Kidney epithelial cell (primary cell): ENCODE measurements around the gene IQSEC3. TPM values are rescaled to one million over a fixed set of nuclear protein-coding genes. Genes with fewer than 3 reads are reported as not detected.
"Not testable (repeated sequence)": the region's sequence is repeated elsewhere in the genome, so short reads cannot be mapped to it uniquely, and the experiment has no call there.

ENCODE experiments used
- DNase-seq: peaks from one replicate; pipeline ENCODE4 v3.0.0-alpha.2; 2010; ENCODE audit warnings: low read depth
- H3K27me3 ChIP-seq: 2 replicates; pipeline ENCODE4 v1.6.0; 2011; ENCODE audit warnings: low read length; ENCODE audit not compliant: control insufficient read depth, insufficient read depth
- H3K36me3 ChIP-seq: 2 replicates; pipeline ENCODE4 v1.5.1; 2011; ENCODE audit warnings: low read length; ENCODE audit not compliant: control insufficient read depth, insufficient read depth
- H3K4me3 ChIP-seq: 2 replicates; pipeline ENCODE4 v1.5.1; 2011; ENCODE audit warnings: low read depth, mild to moderate bottlenecking, control low read depth, low read length
- CTCF ChIP-seq: IDR thresholded peaks from 2 replicates; pipeline ENCODE4 v1.5.1; 2011; ENCODE audit warnings: mild to moderate bottlenecking, moderate library complexity, low read length, control low read depth, inconsistent platforms; ENCODE audit not compliant: insufficient read depth, poor library complexity, severe bottlenecking
- total RNA-seq: library from RNA; depleted of rRNA; stranded (reverse); fragments of >200 nt; gene quantifications from 2 replicates; pipeline ENCODE4 v1.2.3, GENCODE V29; 2015

The IQSEC3 gene
- total RNA-seq, 1 donor from 2014 or later, result 1.0 TPM

- DNase-seq, result no peak
- no peak overlapping the region for H3K4me3 ChIP-seq
- TF ChIP-seq CTCF, result no peak
- peaks cover 21% of the 10 kb centered on the region for H3K27me3 ChIP-seq
- H3K36me3 ChIP-seq, result no peaks in the 10 kb centered on the region
These were observed 62.4 kb downstream of the IQSEC3 start for GRCh38 chr12:129001-129400.

DNA sequence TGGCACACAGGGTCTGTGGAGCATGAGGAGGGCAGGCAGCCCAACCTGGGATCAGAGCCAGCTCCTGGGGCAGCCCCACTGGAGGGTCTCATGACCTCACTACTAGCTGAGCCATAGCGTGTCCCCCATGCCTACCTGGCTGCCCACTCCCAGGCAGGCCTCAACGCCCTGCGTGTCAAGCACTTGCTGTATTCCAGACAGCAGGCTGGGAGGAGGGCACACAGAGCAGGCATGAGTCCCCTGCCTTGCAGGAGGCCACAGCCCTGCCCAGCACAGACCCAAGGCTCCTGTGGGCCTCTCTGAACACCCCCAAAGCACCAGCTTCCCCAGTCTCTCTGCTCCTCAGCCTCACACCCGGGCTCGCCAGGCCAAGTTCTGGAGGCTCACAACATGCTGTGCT, 64.0 kb downstream of the IQSEC3 start:
- no peak for DNase-seq
- Histone ChIP-seq H3K4me3 (no peak overlapping the region), H3K27me3 (peaks cover 10% of the 10 kb centered on the region), H3K36me3 (no peaks in the 10 kb centered on the region)
- no peak for TF ChIP-seq CTCF

DNA sequence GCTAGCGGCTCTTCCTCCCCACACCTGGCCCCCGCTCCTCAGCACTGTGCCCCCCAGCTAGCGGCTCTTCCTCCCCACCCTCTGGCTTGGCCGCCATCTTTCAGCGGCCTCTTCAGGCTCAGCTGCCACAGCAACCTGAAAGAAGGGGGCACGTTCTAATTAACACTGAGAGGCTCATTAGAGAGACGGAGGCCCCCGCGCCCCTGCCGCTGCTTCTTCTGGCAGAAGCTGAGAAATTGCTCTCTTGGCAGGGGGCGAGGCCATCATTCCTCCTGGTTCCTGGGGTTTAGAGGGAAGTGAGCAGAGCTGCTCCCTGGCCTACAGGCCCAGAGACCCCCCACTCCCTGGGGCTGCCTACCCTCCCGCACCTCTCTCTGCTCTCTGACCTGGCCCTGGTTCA, 64.4 kb downstream of the IQSEC3 start:
- no peak for DNase-seq
- H3K36me3 ChIP-seq, result no peaks in the 10 kb centered on the region
- no peak for TF ChIP-seq CTCF
- H3K27me3 ChIP-seq, result peaks cover 7% of the 10 kb centered on the region
- no peak overlapping the region for H3K4me3 ChIP-seq

- DNase-seq, result no peak
- Histone ChIP-seq H3K4me3 (no peak overlapping the region), H3K36me3 (no peaks in the 10 kb centered on the region), H3K27me3 (peaks cover 11% of the 10 kb centered on the region)
- TF ChIP-seq CTCF, result no peak
These were observed 65.3 kb downstream of the IQSEC3 start for GRCh38 chr12:131732-132495.

DNA sequence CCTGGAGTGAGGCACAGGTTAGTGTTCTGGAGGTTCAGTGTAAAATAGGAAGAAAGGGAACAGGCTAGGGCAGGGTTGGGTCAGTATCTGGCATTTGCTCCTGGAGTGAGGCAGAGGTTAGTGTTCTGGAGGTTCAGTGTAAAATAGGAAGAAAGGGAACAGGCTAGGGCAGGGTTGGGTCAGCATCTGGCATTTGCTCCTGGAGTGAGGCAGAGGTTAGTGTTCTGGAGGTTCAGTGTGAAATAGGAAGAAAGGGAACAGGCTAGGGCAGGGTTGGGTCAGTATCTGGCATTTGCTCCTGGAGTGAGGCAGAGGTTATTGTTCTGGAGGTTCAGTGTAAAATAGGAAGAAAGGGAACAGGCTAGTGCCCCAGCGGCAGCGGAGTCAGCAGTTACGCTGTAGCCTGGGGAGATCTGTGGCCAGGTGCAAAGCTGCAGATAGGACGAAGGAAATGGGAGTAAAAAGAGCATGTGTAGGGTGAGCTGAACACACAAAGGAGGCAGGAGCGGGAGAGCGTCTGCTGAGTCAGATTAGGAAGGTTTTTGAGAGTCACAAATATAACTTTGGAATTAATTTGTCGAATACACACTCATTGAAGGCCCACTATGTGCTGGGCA, 67.2 kb downstream of the IQSEC3 start:
- not testable (repeated sequence) for DNase-seq, H3K36me3 ChIP-seq, H3K4me3 ChIP-seq
- peaks cover 17% of the 10 kb centered on the region for H3K27me3 ChIP-seq

- no peak for DNase-seq
- TF ChIP-seq CTCF, result no peak
- no peaks in the 10 kb centered on the region for H3K36me3 ChIP-seq
- H3K27me3 ChIP-seq, result peaks cover 26% of the 10 kb centered on the region
- H3K4me3 ChIP-seq, result no peak overlapping the region
These were observed 68.6 kb downstream of the IQSEC3 start for GRCh38 chr12:135138-135537.
